ENCODE results near the gene MRM2. TPM values are rescaled to one million over a fixed set of nuclear protein-coding genes. Genes with fewer than 3 reads are reported as not detected.
A peak's percentile ranks its signal among the peaks of the same experiment; 100 is the strongest.

MRM2 gene
- 10 to 100 TPM; 24.4 to 30.8 TPM for total RNA-seq

GRCh38 chr7:2241580-2242540 lies at the start of gene MRM2, which contains the start of gene NUDT1:
Gene MRM2, minus strand, starts transcription at chr7:2242205. Its CDS starts 36 bp downstream, at chr7:2242169.
Gene NUDT1, plus strand, starts transcription at chr7:2242226. Its CDS starts 2,349 bp downstream, at chr7:2244575.
- no peaks in the 10 kb centered on the region for H3K9me3 Mint-ChIP-seq
- peaks cover 6% of the 10 kb centered on the region in 2 donors for H3K36me3 Mint-ChIP-seq
- ATAC-seq, result peak; percentile 90 to 94
- peak; percentile 86 to 90 for DNase-seq (ENCODE audit: low spot score in 2 of 2)
- peak within 1 kb of the TSS; percentile 95 to 98 for H3K27ac Mint-ChIP-seq

DNA sequence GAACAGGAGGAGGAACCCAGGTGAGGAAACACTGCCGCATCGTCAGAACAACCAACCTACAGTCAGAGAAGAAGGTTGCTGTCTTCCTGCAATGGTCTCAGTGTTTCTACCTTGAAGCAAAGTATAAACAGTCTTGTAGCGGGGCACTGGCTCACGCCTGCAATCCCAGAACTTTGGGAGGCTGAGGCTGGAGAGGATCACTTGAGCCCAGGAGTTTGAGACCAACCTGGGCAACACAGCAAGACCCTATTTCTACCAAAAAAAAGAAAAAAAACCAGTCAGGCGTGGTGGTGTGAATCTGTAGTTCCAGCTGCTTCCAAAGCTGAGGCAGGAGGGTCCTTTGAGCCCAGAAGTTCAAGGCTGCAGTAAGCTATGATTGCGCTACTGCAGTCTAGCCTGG lies 48.9 kb upstream of the MRM2 start:
- DNase-seq (ENCODE audit: low spot score in 2 of 2) (no peak), ATAC-seq (no peak)
- Mint-ChIP-seq H3K27ac (no peak overlapping the region), H3K9me3 (no peaks in the 10 kb centered on the region), H3K36me3 (no peaks in the 10 kb centered on the region)

GRCh38 chr7:2289621-2290020 lies 47.6 kb upstream of the MRM2 start:
- Mint-ChIP-seq H3K9me3 (no peaks in the 10 kb centered on the region), H3K27ac (no peak overlapping the region), H3K36me3 (no peaks in the 10 kb centered on the region)
- DNase-seq (ENCODE audit: low spot score in 2 of 2) (no peak), ATAC-seq (no peak)

- Mint-ChIP-seq H3K27ac (no peak overlapping the region), H3K36me3 (no peaks in the 10 kb centered on the region), H3K9me3 (no peaks in the 10 kb centered on the region)
- no peak for ATAC-seq
- DNase-seq (ENCODE audit: low spot score in 2 of 2), result no peak
These were observed 47.1 kb upstream of the MRM2 start for GRCh38 chr7:2289111-2289586.

DNA sequence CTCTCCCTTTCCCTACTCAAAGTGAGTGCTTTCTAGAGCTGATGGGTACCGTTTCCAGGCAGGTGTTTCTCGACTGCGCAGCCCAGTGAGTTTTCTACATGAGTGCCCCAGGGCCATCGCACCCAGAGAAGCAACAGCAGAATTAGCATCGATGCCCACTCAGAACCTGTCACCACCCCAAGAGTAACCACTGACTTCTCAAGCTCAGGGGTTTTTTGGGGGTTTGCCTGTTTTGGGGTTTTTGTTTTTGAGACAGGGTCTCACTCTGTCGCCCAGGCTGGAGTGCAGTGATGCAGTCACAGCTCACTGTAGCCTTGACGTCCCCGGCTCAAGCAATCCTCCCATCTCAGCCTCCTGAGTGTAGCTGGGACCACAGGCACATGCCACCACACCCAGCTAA lies 46.5 kb upstream of the MRM2 start:
- no peaks in the 10 kb centered on the region for H3K9me3 Mint-ChIP-seq

DNA sequence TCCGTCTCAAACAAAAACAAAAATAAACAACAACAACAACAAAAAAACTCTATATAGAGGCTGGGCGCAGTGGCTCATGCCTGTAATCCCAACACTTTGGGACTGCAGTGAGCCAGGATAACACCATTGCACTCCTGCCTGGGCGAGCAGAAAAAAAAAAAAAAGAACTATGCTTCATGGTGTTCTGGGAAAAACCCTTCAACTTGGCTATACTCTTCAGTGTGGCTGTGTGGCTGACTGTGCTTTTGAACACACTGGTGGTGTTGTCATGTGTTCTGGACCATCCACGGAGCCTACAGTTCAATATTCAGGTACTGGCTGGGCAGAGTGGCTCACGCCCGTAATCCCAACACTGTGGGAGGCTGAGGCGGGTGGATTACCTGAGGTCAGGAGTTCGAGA lies 45.7 kb upstream of the MRM2 start:
- H3K9me3 Mint-ChIP-seq, result no peaks in the 10 kb centered on the region
- no peak for DNase-seq (ENCODE audit: low spot score in 2 of 2)
- no peaks in the 10 kb centered on the region for H3K36me3 Mint-ChIP-seq
- no peak for ATAC-seq
- no peak overlapping the region for H3K27ac Mint-ChIP-seq

More for the DNA sequence above, 46.5 kb upstream of the MRM2 start:
- DNase-seq (ENCODE audit: low spot score in 2 of 2) (no peak), ATAC-seq (no peak)
- Mint-ChIP-seq H3K36me3 (no peaks in the 10 kb centered on the region), H3K27ac (no peak overlapping the region)

DNA sequence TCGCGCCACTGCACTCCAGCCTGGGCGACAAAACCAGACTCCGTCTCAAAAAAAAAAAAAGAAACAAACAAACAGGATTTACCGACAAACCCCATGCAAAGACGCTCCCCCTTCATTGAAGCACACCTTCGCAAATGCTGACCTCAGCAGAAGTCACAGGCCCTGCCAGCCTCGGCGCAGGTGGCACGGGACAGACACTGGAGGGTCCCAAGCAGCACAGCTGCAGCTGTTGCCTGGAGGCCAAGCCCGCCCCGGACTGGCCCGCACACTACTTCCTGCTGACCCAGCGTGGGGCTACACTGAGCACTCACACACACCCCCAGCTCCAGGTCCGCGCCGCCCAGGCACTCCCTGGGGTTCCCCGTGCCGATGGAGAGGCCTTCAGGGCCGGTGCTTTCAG lies 41.1 kb upstream of the MRM2 start:
- DNase-seq (ENCODE audit: low spot score in 2 of 2) (no peak), ATAC-seq (no peak)
- H3K36me3 Mint-ChIP-seq, result no peaks in the 10 kb centered on the region
- H3K27ac Mint-ChIP-seq, result no peak overlapping the region
- no peaks in the 10 kb centered on the region for H3K9me3 Mint-ChIP-seq

DNA sequence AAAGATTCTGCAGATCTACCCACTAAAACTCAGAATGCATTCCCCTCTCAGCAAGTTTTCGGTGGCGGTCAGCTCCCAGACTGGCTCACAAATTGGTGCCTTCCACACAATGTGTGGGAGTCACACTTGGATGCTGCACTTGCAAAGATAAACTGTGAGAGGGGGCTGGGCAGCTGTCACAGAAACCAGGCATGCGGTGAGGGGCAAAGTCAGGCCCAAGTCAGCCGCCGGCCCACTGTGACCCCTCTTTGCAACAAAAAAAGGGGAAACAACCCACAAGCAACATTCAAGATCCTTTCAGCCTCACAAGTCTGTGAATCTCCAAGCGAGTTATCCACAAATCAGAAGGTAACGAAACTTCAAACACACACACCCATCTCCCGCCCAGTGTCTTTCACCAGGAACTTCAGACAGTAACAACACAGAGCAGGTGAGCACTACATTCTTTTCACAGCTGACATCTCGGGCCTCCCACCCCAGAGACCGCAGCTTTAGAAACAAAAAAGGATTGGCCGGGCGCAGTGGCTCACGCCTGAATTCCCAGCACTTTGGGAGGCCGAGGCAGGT lies 40.3 kb upstream of the MRM2 start:
- Mint-ChIP-seq H3K27ac (no peak overlapping the region), H3K36me3 (no peaks in the 10 kb centered on the region), H3K9me3 (no peaks in the 10 kb centered on the region)
- DNase-seq (ENCODE audit: low spot score in 2 of 2) (no peak), ATAC-seq (no peak)

DNA sequence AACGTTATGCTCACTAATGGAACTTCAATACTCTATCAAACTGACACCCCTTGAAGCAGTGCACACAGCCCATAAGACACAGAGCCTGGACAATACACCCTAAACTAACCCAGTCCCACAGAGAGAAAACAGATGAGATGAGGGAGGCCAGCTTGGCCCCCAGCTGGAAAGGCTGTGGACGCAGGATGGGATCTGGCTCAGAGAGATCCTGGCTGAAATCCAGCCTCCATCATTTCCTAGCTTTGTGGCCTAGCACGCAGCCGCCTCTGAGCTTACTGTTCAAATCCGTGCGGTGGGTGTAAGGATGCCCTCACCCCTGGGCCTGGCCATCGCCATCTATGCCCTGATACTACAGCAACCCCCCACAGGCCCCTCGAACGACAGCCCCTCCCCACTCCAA lies 39.5 kb upstream of the MRM2 start:
- H3K36me3 Mint-ChIP-seq, result no peaks in the 10 kb centered on the region
- no peak overlapping the region for H3K27ac Mint-ChIP-seq
- ATAC-seq (no peak), DNase-seq (ENCODE audit: low spot score in 2 of 2) (no peak)
- H3K9me3 Mint-ChIP-seq, result no peaks in the 10 kb centered on the region

DNA sequence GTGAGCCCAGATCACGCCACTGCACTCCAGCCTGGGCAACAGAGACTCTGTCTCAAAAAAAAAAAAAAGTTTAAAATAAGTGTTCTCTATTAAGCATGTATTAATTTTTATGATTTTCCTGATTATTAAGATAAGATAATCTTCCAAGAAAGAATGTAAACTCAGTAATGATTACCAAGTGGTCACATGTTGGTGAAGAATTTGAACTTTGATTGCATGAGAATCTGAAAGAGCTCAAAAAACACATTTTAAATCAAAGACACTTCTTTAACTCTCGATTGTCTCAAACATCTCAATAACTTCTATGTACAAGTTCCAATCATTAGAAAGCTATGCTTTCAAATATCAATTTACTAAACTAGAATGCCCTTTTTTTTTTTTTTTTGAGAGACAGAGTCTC lies 38.4 kb upstream of the MRM2 start:
- DNase-seq (ENCODE audit: low spot score in 2 of 2) (no peak), ATAC-seq (no peak)
- Mint-ChIP-seq H3K9me3 (no peaks in the 10 kb centered on the region), H3K36me3 (no peaks in the 10 kb centered on the region), H3K27ac (no peak overlapping the region)

- Mint-ChIP-seq H3K9me3 (no peaks in the 10 kb centered on the region), H3K36me3 (no peaks in the 10 kb centered on the region), H3K27ac (peak overlapping the region in 1 of 2 donors; percentile 23)
- ATAC-seq, result no peak
- no peak for DNase-seq (ENCODE audit: low spot score in 2 of 2)
These were observed 37.9 kb upstream of the MRM2 start for GRCh38 chr7:2279896-2280295.

- Mint-ChIP-seq H3K27ac (no peak overlapping the region), H3K36me3 (no peaks in the 10 kb centered on the region), H3K9me3 (no peaks in the 10 kb centered on the region)
- DNase-seq (ENCODE audit: low spot score in 2 of 2), result no peak
- no peak for ATAC-seq
These were observed 36.0 kb upstream of the MRM2 start for GRCh38 chr7:2278026-2278425.

GRCh38 chr7:2276107-2276506 lies 34.1 kb upstream of the MRM2 start:
- DNase-seq (ENCODE audit: low spot score in 2 of 2) (no peak), ATAC-seq (no peak)
- H3K27ac Mint-ChIP-seq, result no peak overlapping the region
- H3K36me3 Mint-ChIP-seq, result no peaks in the 10 kb centered on the region
- no peaks in the 10 kb centered on the region for H3K9me3 Mint-ChIP-seq

- H3K27ac Mint-ChIP-seq, result peak overlapping the region in 1 of 2 donors; percentile 50
- ATAC-seq, result no peak
These were observed 33.1 kb upstream of the MRM2 start for GRCh38 chr7:2275101-2275500.

DNA sequence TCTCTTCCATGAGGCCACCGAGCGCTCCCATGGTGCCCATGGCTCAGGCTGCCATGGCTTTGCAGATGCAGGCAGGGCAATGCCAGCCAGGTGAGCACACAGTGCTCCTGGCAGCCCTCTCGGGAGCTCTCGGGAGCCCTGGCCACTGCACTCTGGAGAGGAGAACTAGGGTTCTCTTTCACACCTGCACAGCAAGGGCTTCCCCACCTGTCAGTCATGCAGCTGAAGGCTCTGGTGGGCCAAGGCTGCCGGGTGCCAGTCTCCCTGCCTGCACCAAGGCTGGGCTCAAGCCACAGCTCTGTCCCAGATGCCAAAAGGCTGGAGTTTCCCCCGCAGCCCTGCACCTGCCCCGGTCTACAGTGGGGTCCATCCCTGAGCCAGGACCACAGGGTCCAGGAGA lies 32.7 kb upstream of the MRM2 start:
- ATAC-seq (no peak), DNase-seq (ENCODE audit: low spot score in 2 of 2) (no peak)
- Mint-ChIP-seq H3K36me3 (no peaks in the 10 kb centered on the region), H3K27ac (no peak overlapping the region), H3K9me3 (no peaks in the 10 kb centered on the region)

More at GRCh38 chr7:2275101-2275500, 33.1 kb upstream of the MRM2 start:
- Mint-ChIP-seq H3K36me3 (no peaks in the 10 kb centered on the region), H3K9me3 (no peaks in the 10 kb centered on the region)
- no peak for DNase-seq (ENCODE audit: low spot score in 2 of 2)

DNA sequence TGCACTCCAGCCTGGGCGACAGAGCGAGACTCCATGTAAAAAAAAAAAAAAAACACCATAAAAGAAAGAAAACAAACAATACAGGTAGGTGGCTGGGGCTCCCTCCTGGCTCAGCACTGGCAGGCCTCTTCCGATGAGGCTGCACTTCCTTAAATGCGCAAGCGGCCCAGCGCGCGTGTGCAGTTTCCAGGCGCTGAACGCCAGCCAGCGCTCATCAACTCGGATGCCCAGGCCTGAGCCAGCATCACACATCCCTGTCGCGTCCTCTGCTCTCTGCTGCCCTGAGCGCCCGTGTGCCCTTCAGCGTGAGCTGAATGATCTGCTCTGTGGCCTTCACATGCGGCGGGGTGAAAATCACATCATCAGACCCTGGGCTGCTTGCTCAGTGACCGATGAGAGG lies 31.9 kb upstream of the MRM2 start:
- no peak for DNase-seq (ENCODE audit: low spot score in 2 of 2)

DNA sequence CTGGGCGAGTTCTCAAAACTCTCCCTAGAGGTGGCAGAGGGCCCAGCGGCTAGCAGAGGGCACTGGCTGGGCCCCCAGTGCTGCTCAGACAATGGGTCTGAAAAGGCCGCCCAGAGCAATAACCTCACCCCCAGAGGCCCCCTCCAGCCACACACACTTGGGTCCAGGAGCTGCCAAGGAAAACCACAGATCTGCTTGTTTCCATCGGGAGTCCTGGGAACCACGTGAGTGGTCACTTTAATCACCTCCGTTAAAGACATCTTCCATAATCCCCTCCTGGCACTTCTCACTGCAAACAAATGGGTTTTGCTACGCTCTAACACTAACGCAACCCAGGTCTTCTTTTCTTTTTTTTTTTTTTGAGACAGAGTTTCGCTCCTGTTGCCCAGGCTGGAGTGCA lies 30.0 kb upstream of the MRM2 start:
- ATAC-seq, result no peak
- Mint-ChIP-seq H3K36me3 (no peaks in the 10 kb centered on the region), H3K9me3 (no peaks in the 10 kb centered on the region), H3K27ac (peak overlapping the region in 1 of 2 donors; percentile 44)
- DNase-seq (ENCODE audit: low spot score in 2 of 2), result no peak

More for the DNA sequence above, 31.9 kb upstream of the MRM2 start:
- H3K27ac Mint-ChIP-seq, result no peak overlapping the region
- no peaks in the 10 kb centered on the region for H3K9me3 Mint-ChIP-seq
- no peaks in the 10 kb centered on the region for H3K36me3 Mint-ChIP-seq
- no peak for ATAC-seq

Data from activated naive CD4-positive, alpha-beta T cell treated with anti-CD3 and anti-CD28 coated beads, Interleukin-2, amount 50 U/mL, for 72 hours (primary cell).